GM20431 (cell line): Measurements from ENCODE around the gene CCR6.
"Not testable (repeated sequence)": the region's sequence is repeated elsewhere in the genome, so short reads cannot be mapped to it uniquely, and the experiment has no call there.

ENCODE experiments used
- in situ Hi-C: fragments of 300-500 bp; cut with MseI, MboI; formaldehyde crosslinking; loops from one replicate; pipeline ENCODE4 v1.15.0; 2020; ENCODE audit warnings: low sequenced_read_pairs; ENCODE audit not compliant: unreplicated experiment

CCR6 gene

DNA sequence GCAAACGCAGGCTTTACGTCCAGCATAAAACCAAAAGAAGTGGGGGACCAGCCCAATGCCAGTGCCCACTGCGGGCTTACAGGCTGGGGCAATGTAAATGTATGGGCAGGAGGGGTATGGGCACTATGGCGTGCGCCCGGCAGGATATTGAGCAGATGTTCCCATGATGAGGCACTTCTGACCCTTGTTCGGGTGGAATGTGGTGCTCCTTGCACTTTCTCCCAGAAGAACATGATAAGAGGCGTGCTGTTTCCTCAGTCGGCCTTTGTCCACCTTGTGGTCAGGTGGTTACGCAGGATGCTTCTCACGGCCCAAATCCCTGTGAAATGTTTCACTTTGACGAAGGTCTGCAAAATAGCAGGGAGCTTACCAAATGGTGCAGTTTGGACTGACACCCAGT, 39.7 kb downstream of the CCR6 start:
- in situ Hi-C loops, result no loop called here

DNA sequence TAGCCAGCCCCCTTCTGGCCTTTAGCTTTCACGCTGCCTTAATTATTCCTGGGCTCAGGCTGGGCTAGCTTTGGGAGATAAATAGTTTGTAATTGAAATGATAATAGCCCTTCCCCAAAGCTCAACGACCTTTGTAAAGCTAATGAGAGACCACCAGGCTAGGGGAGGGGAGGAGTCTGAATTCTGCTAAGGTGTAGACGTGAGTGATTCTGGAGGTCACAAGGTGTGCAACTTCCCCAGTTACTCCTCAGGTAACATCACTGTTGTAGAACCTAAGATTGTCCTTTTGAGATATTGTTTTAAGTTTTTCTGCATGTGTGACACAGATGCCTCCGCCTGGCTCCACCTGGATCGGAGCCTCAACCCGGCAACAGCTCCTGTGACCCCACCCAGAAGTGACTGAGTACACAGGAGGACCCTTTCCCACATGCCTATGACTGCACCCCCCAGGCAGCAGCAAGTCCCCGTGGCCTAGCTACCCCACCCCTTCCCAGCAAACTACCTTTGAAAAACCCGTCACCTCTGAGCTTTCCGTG, 40.6 kb downstream of the CCR6 start:
- in situ Hi-C loops, result no loop called here

GRCh38 chr6:167164261-167164660, 41.4 kb downstream of the CCR6 start:
- in situ Hi-C loops, result no loop called here

GRCh38 chr6:167165858-167166471, 43.1 kb downstream of the CCR6 start:
- in situ Hi-C loops, result no loop called here

GRCh38 chr6:167167699-167168098, 44.8 kb downstream of the CCR6 start:
- in situ Hi-C loops, result not testable (repeated sequence)

GRCh38 chr6:167168296-167168695, 45.4 kb downstream of the CCR6 start:
- in situ Hi-C loops, result not testable (repeated sequence)

GRCh38 chr6:167169867-167170266, 47.0 kb downstream of the CCR6 start:
- in situ Hi-C loops, result not testable (repeated sequence)

DNA sequence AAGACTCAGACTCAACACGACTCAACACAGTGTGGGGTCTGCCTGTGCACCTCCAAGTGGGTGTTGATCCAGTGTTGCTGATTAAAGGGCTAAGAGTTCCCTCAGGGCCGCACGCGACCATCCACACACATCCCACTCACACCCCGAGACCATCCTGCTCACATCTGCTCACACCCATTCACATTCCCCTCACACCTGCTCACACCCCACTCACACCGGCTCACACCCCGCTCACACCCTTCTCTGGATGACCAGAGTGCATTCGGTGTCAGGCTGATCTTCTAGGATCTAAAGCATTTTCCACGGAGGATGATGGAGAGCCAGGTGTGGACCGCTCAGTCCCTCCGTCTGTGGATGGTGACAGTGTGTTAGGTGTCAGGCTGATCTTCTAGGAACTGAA, 48.4 kb downstream of the CCR6 start:
- in situ Hi-C loops, result not testable (repeated sequence)

GRCh38 chr6:167172011-167172410, 49.1 kb downstream of the CCR6 start:
- in situ Hi-C loops, result not testable (repeated sequence)

GRCh38 chr6:167177271-167177670, 54.4 kb downstream of the CCR6 start:
- in situ Hi-C loops, result not testable (repeated sequence)

- in situ Hi-C loops, result not testable (repeated sequence)
Measured at GRCh38 chr6:167178896-167179655, 56.2 kb downstream of the CCR6 start.

DNA sequence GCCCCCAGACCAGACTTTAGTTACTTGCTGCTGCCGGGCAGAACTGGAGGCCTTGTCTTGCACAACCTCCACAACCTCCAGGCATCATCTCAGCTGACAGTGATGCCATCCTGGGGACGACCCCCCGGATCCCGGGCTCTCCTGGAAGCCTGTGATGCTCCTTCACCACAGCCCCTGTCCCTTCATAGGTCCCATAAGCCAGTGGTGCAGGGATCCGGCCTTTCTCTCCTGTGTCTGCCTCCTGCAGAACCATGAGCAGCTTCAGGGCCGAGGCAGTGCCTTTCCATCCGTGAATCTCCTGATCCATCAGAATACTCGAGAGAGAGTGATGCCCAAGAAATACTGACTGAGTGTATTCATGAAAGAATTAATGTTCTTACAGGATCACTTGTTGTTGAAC, 57.2 kb downstream of the CCR6 start:
- in situ Hi-C loops, result not testable (repeated sequence)

GRCh38 chr6:167181351-167181750, 58.5 kb downstream of the CCR6 start:
- in situ Hi-C loops, result not testable (repeated sequence)

- in situ Hi-C loops, result not testable (repeated sequence)
Measured at GRCh38 chr6:167182913-167183314, 60.0 kb downstream of the CCR6 start.

- in situ Hi-C loops, result not testable (repeated sequence)
Measured at GRCh38 chr6:167185101-167185500, 62.2 kb downstream of the CCR6 start.

- in situ Hi-C loops, result not testable (repeated sequence)
Measured at GRCh38 chr6:167187275-167187674, 64.4 kb downstream of the CCR6 start.
